Esophagus squamous epithelium (tissue), 4 donors: ENCODE data around the gene ATG4B.

Experiments
- POLR2A ChIP-seq, 4 donors: fragments of 450-650 bp; IDR thresholded peaks; one replicate each; pipeline ENCODE4 v1.6.1; 2017; ENCODE audit warnings: antibody characterized with exemption in 4 of 4, mild to moderate bottlenecking in 4 of 4, moderate library complexity in 3 of 4
- TF ChIP-seq, protein P1 (sequence below), 6 experiments: fragments of 450-650 bp in 4 of 6; fragments of 200-600 bp in 2 of 6; sonication (generic) in 2 of 6; IDR thresholded peaks; one replicate each; pipeline ENCODE4 v1.5.1; 2016 to 2019; ENCODE audit warnings: antibody characterized with exemption in 6 of 6, mild to moderate bottlenecking in 4 of 6, moderate library complexity in 4 of 6

DNA sequence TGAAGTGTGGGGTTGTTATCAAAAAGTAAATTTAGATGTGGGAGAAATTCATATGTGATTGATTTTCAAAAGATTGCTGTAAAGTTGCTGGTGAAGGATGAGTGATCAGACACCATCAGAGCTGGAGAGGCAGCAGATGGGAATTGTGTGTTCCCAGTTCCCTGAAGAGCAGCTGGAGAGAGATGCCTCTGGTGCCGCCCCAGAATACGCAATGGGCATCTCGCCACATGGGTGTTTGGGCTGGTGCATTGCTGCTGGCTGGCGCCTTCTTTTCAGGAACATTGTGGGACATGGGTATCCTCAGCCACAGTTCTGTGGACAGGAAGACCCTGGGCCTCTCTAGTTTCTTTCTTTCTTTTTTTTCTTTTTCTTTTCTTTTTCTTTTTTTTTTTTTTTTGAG, 11.9 kb downstream of the ATG4B start:
- TF ChIP-seq, protein P1, sequence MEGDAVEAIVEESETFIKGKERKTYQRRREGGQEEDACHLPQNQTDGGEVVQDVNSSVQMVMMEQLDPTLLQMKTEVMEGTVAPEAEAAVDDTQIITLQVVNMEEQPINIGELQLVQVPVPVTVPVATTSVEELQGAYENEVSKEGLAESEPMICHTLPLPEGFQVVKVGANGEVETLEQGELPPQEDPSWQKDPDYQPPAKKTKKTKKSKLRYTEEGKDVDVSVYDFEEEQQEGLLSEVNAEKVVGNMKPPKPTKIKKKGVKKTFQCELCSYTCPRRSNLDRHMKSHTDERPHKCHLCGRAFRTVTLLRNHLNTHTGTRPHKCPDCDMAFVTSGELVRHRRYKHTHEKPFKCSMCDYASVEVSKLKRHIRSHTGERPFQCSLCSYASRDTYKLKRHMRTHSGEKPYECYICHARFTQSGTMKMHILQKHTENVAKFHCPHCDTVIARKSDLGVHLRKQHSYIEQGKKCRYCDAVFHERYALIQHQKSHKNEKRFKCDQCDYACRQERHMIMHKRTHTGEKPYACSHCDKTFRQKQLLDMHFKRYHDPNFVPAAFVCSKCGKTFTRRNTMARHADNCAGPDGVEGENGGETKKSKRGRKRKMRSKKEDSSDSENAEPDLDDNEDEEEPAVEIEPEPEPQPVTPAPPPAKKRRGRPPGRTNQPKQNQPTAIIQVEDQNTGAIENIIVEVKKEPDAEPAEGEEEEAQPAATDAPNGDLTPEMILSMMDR (IDR thresholded peaks at IDR 0.05): no peak
- no peak for TF ChIP-seq POLR2A (IDR thresholded peaks at IDR 0.05)
